HK-2 (cell line): ENCODE measurements around the gene GALT.
"Not testable (repeated sequence)": the region's sequence is repeated elsewhere in the genome, so short reads cannot be mapped to it uniquely, and the experiment has no call there.

Experiments used
- DNase-seq: peaks from one replicate; pipeline ENCODE4 v3.0.0-alpha.2; 2018; ENCODE audit not compliant: unreplicated experiment

Gene GALT

GRCh38 chr9:34627716-34628655, 18.5 kb upstream of the GALT start:
- DNase-seq = no peak

GRCh38 chr9:34628656-34629490, 17.6 kb upstream of the GALT start, which contains the start of gene ARID3C:
Gene ARID3C (minus strand): TSS chr9:34629066. CDS start chr9:34628014, 1,052 bp downstream.
- no peak for DNase-seq

DNA sequence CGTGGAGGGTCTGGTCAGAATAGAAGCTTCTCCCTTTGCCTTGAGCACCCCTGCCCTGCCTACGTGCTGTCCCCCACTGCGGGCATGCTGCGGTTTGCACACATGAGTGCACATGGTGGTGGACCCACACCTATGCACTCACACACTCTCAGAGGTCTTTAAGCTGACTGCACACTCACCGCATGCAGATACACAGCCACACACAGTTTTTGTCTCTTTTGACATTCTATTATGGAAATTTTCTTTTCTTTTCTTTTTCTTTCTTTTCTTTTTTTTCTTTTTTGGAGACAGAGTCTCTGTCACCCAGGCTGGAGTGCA, 17.0 kb upstream of the GALT start:
- DNase-seq = no peak

DNA sequence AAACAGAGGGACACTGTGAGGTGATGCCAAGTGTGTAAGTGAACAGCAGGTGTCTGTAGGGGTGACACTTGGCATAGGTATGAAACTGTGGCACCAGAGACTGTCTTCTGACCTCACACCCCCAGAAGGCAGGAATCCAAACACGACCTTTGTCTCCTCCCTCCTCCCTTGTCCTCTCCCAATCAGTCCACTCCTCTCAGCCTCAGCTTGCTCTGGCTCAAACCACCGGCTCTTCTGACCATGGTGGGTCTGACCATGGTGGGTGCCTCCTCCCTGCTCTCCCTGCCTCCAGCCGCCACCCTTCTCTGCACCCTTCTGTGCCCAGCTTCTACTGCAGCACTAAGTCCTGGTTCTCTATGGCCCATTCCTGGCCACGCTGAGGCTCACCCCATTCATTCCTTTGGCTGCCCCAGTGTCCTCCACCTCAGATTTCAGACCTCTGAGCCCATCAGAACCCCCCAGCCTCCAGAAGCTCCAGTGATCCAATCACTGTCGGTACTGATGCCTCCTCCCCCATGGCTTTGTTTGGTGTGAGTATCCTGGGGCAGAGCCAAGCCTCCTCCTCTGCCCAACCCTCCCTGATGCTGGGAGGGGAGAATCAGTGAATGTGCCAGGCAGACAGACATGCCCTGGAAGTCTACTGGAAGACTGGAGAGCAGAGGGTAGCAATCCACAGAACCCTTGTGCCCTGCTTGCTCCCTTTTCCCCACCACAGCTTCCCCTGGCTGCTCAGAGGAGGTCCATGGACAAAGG, 15.9 kb upstream of the GALT start:
- no peak for DNase-seq

DNA sequence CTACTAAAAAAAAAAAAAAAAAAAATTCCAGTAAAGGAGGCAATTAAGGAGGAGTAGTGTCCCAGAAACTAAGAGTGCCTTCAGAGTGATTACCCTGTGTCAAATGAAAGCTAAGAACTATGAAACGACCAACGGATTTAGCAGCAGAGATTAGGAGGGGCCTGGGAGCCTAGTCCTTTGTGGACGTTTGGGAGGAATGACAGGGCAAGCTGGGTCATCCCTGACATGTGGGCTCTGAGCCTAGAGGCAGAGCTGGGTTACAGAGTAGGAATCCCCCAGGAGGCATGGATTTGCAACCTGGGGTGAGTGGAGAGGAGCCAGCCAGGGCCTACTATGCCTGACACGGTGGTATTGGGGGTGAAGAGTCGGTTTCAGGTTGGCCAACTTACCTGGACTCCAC, 13.3 kb upstream of the GALT start:
- no peak for DNase-seq

GRCh38 chr9:34633851-34634550, 12.5 kb upstream of the GALT start:
- DNase-seq = no peak

GRCh38 chr9:34634551-34635248, 11.8 kb upstream of the GALT start:
- DNase-seq = no peak

GRCh38 chr9:34635556-34635955, 10.9 kb upstream of the GALT start:
- DNase-seq = no peak

DNA sequence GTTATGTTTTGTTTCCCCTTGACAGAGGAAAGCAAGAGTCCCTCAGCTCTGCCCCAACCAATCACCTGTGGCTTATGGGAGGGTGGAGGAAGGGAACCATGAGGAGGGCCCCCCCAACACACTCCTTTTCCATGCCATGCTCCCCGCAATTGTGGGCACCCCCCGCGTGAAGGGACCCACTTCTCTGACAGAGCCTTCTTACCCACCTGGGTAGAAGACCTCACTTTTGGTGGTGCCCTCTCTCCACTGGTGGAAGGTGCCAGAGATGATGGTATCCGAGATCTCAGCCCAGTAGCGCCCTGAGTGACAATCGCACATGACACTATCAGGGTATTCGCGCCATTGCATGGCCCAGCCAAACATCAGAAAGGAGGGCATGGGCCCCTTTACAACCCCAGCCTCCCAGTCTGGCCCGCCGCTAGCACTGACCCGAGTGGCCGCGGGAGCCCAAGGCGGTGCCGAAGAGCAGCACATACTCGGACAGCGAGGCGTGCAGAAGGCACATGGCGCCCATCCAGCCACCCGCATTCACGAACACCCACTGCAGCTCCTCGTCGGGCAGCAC, 9.6 kb upstream of the GALT start:
- DNase-seq = no peak

GRCh38 chr9:34637356-34638137, 8.9 kb upstream of the GALT start, which contains the start of gene SIGMAR1:
Gene SIGMAR1 (minus strand): TSS chr9:34637787. CDS start chr9:34637697, 90 bp downstream.
- DNase-seq = peak; percentile 89

DNA sequence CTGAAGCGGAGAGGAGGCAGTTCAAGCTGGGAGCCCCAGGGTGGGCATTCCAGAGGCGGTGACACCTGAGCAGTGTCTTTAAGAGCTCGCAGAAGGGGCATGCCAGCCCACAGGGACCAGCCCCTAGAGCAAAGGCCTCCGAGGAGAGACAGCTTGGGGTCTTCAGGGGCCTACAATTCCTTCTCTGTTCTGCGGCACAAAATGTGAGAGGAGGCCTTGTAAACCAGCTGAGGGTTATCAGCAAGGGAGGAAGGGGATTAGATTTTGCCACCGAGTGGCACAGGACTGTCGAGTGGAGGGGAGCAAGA, 8.4 kb upstream of the GALT start:
- no peak for DNase-seq

- DNase-seq = not testable (repeated sequence)
Measured at GRCh38 chr9:34639322-34639721, 7.2 kb upstream of the GALT start.

- DNase-seq = no peak
Measured at GRCh38 chr9:34642679-34643078, 3.8 kb upstream of the GALT start.

DNA sequence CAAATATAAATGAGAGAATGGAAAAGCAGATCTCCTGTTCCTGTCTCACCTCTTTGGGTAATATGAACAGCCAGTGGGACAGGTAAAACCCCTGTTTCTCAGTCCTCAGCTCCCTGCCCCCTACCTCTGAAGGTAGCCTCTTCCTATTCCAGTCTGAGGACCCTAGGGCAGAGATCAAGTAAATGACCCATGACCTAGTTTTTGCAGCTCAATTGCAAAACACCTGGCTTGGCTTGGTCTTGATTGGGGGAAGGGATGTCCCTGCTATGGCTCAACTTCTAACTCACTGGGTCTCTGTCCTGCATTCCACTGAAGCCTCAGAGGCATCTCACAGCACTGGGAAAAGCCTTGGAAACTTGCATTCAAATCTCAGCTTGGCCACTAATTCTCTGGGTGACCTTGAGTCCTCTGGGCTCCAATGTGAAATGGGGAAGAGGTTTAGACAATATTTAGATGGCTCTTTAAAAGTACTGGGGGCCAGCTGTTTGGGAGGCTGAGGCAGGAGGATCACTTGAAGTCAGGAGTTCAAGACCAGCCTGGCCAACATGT, 1.6 kb upstream of the GALT start:
- no peak for DNase-seq

GRCh38 chr9:34647084-34647403, 569 bp downstream of the GALT start:
- no peak for DNase-seq

- no peak for DNase-seq
Measured at GRCh38 chr9:34647651-34648050, 1.2 kb downstream of the GALT start.

- DNase-seq = no peak
Measured at GRCh38 chr9:34648673-34649072, 2.2 kb downstream of the GALT start.

DNA sequence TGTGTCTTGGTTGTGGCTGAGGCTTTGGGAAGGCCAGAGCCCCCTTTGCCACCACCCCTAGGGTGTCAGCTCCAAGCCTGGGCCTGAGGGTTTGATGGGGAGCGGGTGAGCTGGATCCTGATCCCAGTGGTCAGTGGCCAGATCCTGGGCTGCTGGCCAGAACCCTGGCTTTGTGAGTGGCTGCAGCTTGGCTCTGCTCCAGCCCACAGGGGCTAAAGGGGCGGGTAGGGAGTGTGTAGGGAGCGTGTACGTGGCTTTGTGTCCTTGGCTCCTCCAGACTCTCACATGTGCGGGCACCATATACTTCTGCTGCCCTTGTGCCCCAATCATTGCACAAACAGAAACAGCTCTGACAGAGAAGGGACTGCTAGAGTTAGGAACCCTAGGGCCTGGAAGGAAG, 4.3 kb downstream of the GALT start:
- DNase-seq = no peak

DNA sequence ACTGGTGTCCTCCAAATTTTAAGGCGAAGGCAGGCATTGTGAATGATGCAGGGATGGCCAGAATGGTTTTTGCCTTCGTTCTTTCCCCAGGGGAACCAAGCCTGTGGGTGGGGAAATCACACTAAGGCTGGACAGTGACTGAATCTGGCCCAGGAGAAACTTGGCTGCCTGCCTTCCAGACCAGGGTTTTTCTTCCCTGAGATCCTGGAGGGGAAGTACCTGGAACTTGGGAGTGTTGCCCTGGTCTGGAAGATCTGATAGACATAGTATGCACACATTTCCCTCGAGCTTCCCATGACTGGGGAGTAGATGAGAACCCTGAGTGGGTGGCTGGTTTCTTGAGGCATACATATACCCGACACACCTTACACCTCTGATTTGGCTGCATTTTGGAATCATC, 4.8 kb downstream of the GALT start:
- no peak for DNase-seq
